NT2/D1 (cell line): ENCODE results near the gene TMBIM1.

Experiments used
- DNase-seq: peaks from one replicate; pipeline ENCODE4 v3.0.0-alpha.2; 2011; ENCODE audit warnings: low read depth, low spot score
- H3K27me3 ChIP-seq: 2 replicates; pipeline ENCODE4 v1.6.0; 2011; ENCODE audit warnings: mild to moderate bottlenecking; ENCODE audit not compliant: insufficient read length, insufficient read depth
- H3K36me3 ChIP-seq: 2 replicates; pipeline ENCODE4 v1.6.1; 2011; ENCODE audit warnings: mild to moderate bottlenecking, low read length, mixed read lengths; ENCODE audit not compliant: insufficient read depth, insufficient read length
- H3K4me1 ChIP-seq: 2 replicates; pipeline ENCODE4 v1.5.1; 2011; ENCODE audit not compliant: insufficient read depth, insufficient read length
- H3K4me3 ChIP-seq: 2 replicates; pipeline ENCODE4 v1.5.1; 2011; ENCODE audit warnings: low read depth; ENCODE audit not compliant: insufficient read length
- H3K9ac ChIP-seq: 2 replicates; pipeline ENCODE4 v1.6.0; 2011; ENCODE audit warnings: low read depth; ENCODE audit not compliant: insufficient read length
- H3K9me3 ChIP-seq: 2 replicates; pipeline ENCODE4 v1.5.1; 2011; ENCODE audit warnings: mild to moderate bottlenecking, low read length; ENCODE audit not compliant: insufficient read depth
- SUZ12 ChIP-seq: IDR thresholded peaks from 2 replicates; pipeline ENCODE4 v1.6.1; 2011; ENCODE audit not compliant: insufficient read length, insufficient read depth; ENCODE audit errors: extremely low read depth
- YY1 ChIP-seq: IDR thresholded peaks from 2 replicates; pipeline ENCODE4 v1.6.1; 2011; ENCODE audit not compliant: insufficient read length, insufficient read depth
- ZNF274 ChIP-seq: IDR thresholded peaks from 2 replicates; pipeline ENCODE4 v1.6.1; 2011; ENCODE audit warnings: mild to moderate bottlenecking, low read depth, low read length

Gene TMBIM1

DNA sequence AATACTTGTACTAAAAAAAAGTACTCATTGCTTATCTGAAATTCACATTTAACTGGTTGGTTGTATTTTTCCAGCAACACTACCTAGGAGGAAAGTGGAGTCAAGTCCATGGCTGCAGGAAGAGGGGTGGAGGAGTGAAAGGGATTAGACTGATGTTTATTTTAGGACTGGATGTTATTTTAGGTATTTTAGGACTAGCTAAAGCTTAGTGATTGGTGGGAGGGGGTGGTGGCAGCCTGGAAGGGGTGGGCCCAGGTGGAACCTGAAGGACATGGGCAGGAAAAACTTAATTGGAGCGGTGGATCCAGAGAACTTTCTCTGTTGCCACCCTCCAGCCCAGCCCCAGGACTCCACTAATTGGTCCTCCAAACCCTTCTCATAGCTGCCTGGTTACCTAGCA is 3.9 kb upstream of the TMBIM1 start:
- Histone ChIP-seq H3K4me3 (no peak overlapping the region), H3K9ac (no peak overlapping the region), H3K4me1 (peaks cover 2% of the 10 kb centered on the region), H3K9me3 (no peaks in the 10 kb centered on the region), H3K27me3 (no peaks in the 10 kb centered on the region), H3K36me3 (no peaks in the 10 kb centered on the region)
- DNase-seq, result no peak
- TF ChIP-seq ZNF274 (no peak), SUZ12 (no peak), YY1 (no peak)

GRCh38 chr2:218295029-218295428 is 2.7 kb upstream of the TMBIM1 start:
- H3K4me3 ChIP-seq, result no peak overlapping the region
- H3K36me3 ChIP-seq, result peaks cover 6% of the 10 kb centered on the region
- H3K4me1 ChIP-seq, result peaks cover 10% of the 10 kb centered on the region
- no peak for DNase-seq
- H3K27me3 ChIP-seq, result no peaks in the 10 kb centered on the region
- H3K9ac ChIP-seq, result no peak overlapping the region
- no peak for TF ChIP-seq ZNF274
- H3K9me3 ChIP-seq, result no peaks in the 10 kb centered on the region

- Histone ChIP-seq H3K9ac (no peak overlapping the region), H3K36me3 (peaks cover 6% of the 10 kb centered on the region), H3K4me3 (no peak overlapping the region), H3K4me1 (peaks cover 10% of the 10 kb centered on the region), H3K27me3 (no peaks in the 10 kb centered on the region), H3K9me3 (no peaks in the 10 kb centered on the region)
- no peak for DNase-seq
- TF ChIP-seq ZNF274, result no peak
- TF ChIP-seq YY1, result no peak
- no peak for TF ChIP-seq SUZ12
Measured at GRCh38 chr2:218294430-218295022, 2.2 kb upstream of the TMBIM1 start.

GRCh38 chr2:218293715-218294429 is 1.6 kb upstream of the TMBIM1 start:
- peaks cover 6% of the 10 kb centered on the region for H3K36me3 ChIP-seq
- no peak overlapping the region for H3K4me3 ChIP-seq
- TF ChIP-seq SUZ12 (no peak), YY1 (no peak), ZNF274 (no peak)
- peaks cover 10% of the 10 kb centered on the region for H3K4me1 ChIP-seq
- no peak overlapping the region for H3K9ac ChIP-seq
- no peaks in the 10 kb centered on the region for H3K27me3 ChIP-seq
- H3K9me3 ChIP-seq, result no peaks in the 10 kb centered on the region
- DNase-seq, result no peak

- Histone ChIP-seq H3K9ac (peak overlapping the region; percentile 84), H3K36me3 (peaks cover 6% of the 10 kb centered on the region), H3K9me3 (no peaks in the 10 kb centered on the region), H3K4me1 (peaks cover 14% of the 10 kb centered on the region), H3K4me3 (peak overlapping the region; percentile 67), H3K27me3 (no peaks in the 10 kb centered on the region)
- TF ChIP-seq YY1, result no peak
- TF ChIP-seq ZNF274, result no peak
- no peak for TF ChIP-seq SUZ12
- DNase-seq, result no peak
Measured at GRCh38 chr2:218291318-218292047, 820 bp downstream of the TMBIM1 start.

GRCh38 chr2:218290316-218291261 is 1.7 kb downstream of the TMBIM1 start:
- Histone ChIP-seq H3K4me3 (no peak overlapping the region), H3K9ac (peak overlapping the region; percentile 53), H3K9me3 (no peaks in the 10 kb centered on the region), H3K4me1 (peaks cover 23% of the 10 kb centered on the region), H3K36me3 (peaks cover 9% of the 10 kb centered on the region), H3K27me3 (no peaks in the 10 kb centered on the region)
- TF ChIP-seq YY1 (no peak), ZNF274 (no peak), SUZ12 (no peak)
- no peak for DNase-seq
